C4-2B (cell line): Measurements from ENCODE around the gene LRRTM2.

Source experiments
- CTCF ChIP-seq: fragments of 450-650 bp; conservative IDR thresholded peaks from 2 replicates; pipeline ENCODE4 v1.5.1; 2017; ENCODE audit warnings: mild to moderate bottlenecking
- ZFX ChIP-seq: fragments of 450-650 bp; IDR thresholded peaks from 2 replicates; pipeline ENCODE4 v1.6.1; 2017

GRCh38 chr5:138909734-138910133 is 34.6 kb upstream of the LRRTM2 start:
- TF ChIP-seq CTCF (no peak), ZFX (no peak)
